Nephron (organoid): Measurements from ENCODE around the gene GALR2.

Experiments
- H3K27ac Mint-ChIP-seq, 3 experiments: 2 replicates each; pipeline ENCODE4 v1.8.0; 2020; ENCODE audit warnings: mixed read lengths in 3 of 3, mild to moderate bottlenecking in 2 of 3, moderate library complexity in 1 of 3
- H3K27me3 Mint-ChIP-seq: 2 replicates; pipeline ENCODE4 v1.8.0; 2021; ENCODE audit warnings: low read depth, mild to moderate bottlenecking, moderate library complexity, mixed read lengths
- H3K36me3 Mint-ChIP-seq: 2 replicates; pipeline ENCODE4 v1.8.0; 2020; ENCODE audit warnings: low read depth, mixed read lengths
- H3K4me1 Mint-ChIP-seq: 2 replicates; pipeline ENCODE4 v1.8.0; 2020; ENCODE audit warnings: mixed read lengths
- H3K4me3 Mint-ChIP-seq, 3 experiments: 2 replicates each; pipeline ENCODE4 v1.8.0; 2020; ENCODE audit warnings: mild to moderate bottlenecking in 3 of 3, mixed read lengths in 3 of 3, moderate library complexity in 2 of 3
- H3K9me3 Mint-ChIP-seq: 2 replicates; pipeline ENCODE4 v1.8.0; 2020; ENCODE audit warnings: mixed read lengths
- CTCF ChIP-seq, 3 experiments: fragments of 200-600 bp; sonication (generic); IDR thresholded peaks; one replicate each; pipeline ENCODE4 v1.5.0; 2021; ENCODE audit warnings: antibody characterized with exemption in 3 of 3; ENCODE audit not compliant: unreplicated experiment in 3 of 3

Gene GALR2

GRCh38 chr17:76107509-76107908, 32.9 kb downstream of the GALR2 start:
- H3K27ac Mint-ChIP-seq = no peak overlapping the region
- H3K27me3 Mint-ChIP-seq = peaks cover 8% of the 10 kb centered on the region
- H3K4me3 Mint-ChIP-seq = no peak overlapping the region
- H3K4me1 Mint-ChIP-seq = peaks cover 24% of the 10 kb centered on the region
- H3K9me3 Mint-ChIP-seq = no peaks in the 10 kb centered on the region
- H3K36me3 Mint-ChIP-seq = no peaks in the 10 kb centered on the region
- TF ChIP-seq CTCF (IDR thresholded peaks at IDR 0.05; ENCODE audit: unreplicated experiment in 3 of 3) = peak in 2 of 3 experiments; percentile 16 to 19

- no peak overlapping the region for H3K27ac Mint-ChIP-seq
- H3K4me3 Mint-ChIP-seq = no peak overlapping the region
- peaks cover under 1% of the 10 kb centered on the region for H3K4me1 Mint-ChIP-seq
- peaks cover 6% of the 10 kb centered on the region for H3K27me3 Mint-ChIP-seq
- H3K9me3 Mint-ChIP-seq = peaks cover 4% of the 10 kb centered on the region
- no peak for TF ChIP-seq CTCF (IDR thresholded peaks at IDR 0.05; ENCODE audit: unreplicated experiment in 3 of 3)
- no peaks in the 10 kb centered on the region for H3K36me3 Mint-ChIP-seq
Observed at GRCh38 chr17:76111956-76112355, 37.4 kb downstream of the GALR2 start.

GRCh38 chr17:76115138-76115754, 40.7 kb downstream of the GALR2 start:
- TF ChIP-seq CTCF (IDR thresholded peaks at IDR 0.05; ENCODE audit: unreplicated experiment in 3 of 3) = no peak
- H3K4me3 Mint-ChIP-seq = no peak overlapping the region
- H3K27me3 Mint-ChIP-seq = peaks cover 15% of the 10 kb centered on the region

GRCh38 chr17:76119409-76120371, 45.1 kb downstream of the GALR2 start:
- no peaks in the 10 kb centered on the region for H3K36me3 Mint-ChIP-seq

More at GRCh38 chr17:76115138-76115754, 40.7 kb downstream of the GALR2 start:
- Mint-ChIP-seq H3K36me3 (no peaks in the 10 kb centered on the region), H3K4me1 (peaks cover 6% of the 10 kb centered on the region), H3K27ac (no peak overlapping the region), H3K9me3 (peaks cover 4% of the 10 kb centered on the region)

GRCh38 chr17:76120658-76121008, 46.1 kb downstream of the GALR2 start:
- Mint-ChIP-seq H3K27me3 (peaks cover 17% of the 10 kb centered on the region), H3K4me1 (peaks cover 6% of the 10 kb centered on the region), H3K4me3 (no peak overlapping the region), H3K36me3 (no peaks in the 10 kb centered on the region), H3K9me3 (no peaks in the 10 kb centered on the region), H3K27ac (peak overlapping the region in 1 of 3 experiments; percentile 6)
- TF ChIP-seq CTCF (IDR thresholded peaks at IDR 0.05; ENCODE audit: unreplicated experiment in 3 of 3) = no peak

More at GRCh38 chr17:76119409-76120371, 45.1 kb downstream of the GALR2 start:
- H3K4me3 Mint-ChIP-seq = no peak overlapping the region
- TF ChIP-seq CTCF (IDR thresholded peaks at IDR 0.05; ENCODE audit: unreplicated experiment in 3 of 3) = no peak
- H3K27ac Mint-ChIP-seq = peak overlapping the region in 1 of 3 experiments; percentile 34
- peaks cover 6% of the 10 kb centered on the region for H3K4me1 Mint-ChIP-seq
- H3K9me3 Mint-ChIP-seq = no peaks in the 10 kb centered on the region
- peaks cover 19% of the 10 kb centered on the region for H3K27me3 Mint-ChIP-seq
